Superior temporal gyrus (tissue), 1 donor: ENCODE data around the gene PTPN12.
A peak's percentile ranks its signal among the peaks of the same experiment; 100 is the strongest.
"Not testable (repeated sequence)": the region's sequence is repeated elsewhere in the genome, so short reads cannot be mapped to it uniquely, and the experiment has no call there.

Experiments used
- DNase-seq: peaks from one replicate; pipeline ENCODE4 v3.0.0-alpha.2; 2016; ENCODE audit errors: extremely low spot score

The PTPN12 gene

GRCh38 chr7:77538281-77539212, 1.5 kb downstream of the PTPN12 start:
- DNase-seq, result peak; percentile 62

GRCh38 chr7:77540402-77540822, 3.3 kb downstream of the PTPN12 start:
- no peak for DNase-seq

GRCh38 chr7:77540993-77541392, 3.9 kb downstream of the PTPN12 start:
- DNase-seq, result not testable (repeated sequence)

- no peak for DNase-seq
Observed at GRCh38 chr7:77542409-77542808, 5.3 kb downstream of the PTPN12 start.

- no peak for DNase-seq
Observed at GRCh38 chr7:77542895-77543294, 5.8 kb downstream of the PTPN12 start.

GRCh38 chr7:77543910-77544309, 6.8 kb downstream of the PTPN12 start:
- no peak for DNase-seq

- no peak for DNase-seq
Observed at GRCh38 chr7:77544518-77544917, 7.4 kb downstream of the PTPN12 start.

- no peak for DNase-seq
Observed at GRCh38 chr7:77548206-77548605, 11.1 kb downstream of the PTPN12 start.

- DNase-seq, result peak; percentile 72
Observed at GRCh38 chr7:77549106-77549870, 12.2 kb downstream of the PTPN12 start.

GRCh38 chr7:77550586-77550985, 13.5 kb downstream of the PTPN12 start:
- DNase-seq, result no peak

- DNase-seq, result no peak
Observed at GRCh38 chr7:77553123-77553522, 16.0 kb downstream of the PTPN12 start.

GRCh38 chr7:77558284-77558967, 21.3 kb downstream of the PTPN12 start:
- no peak for DNase-seq

- DNase-seq, result no peak
Observed at GRCh38 chr7:77561352-77561751, 24.3 kb downstream of the PTPN12 start.

- DNase-seq, result no peak
Observed at GRCh38 chr7:77563275-77563674, 26.2 kb downstream of the PTPN12 start.

GRCh38 chr7:77565917-77566316, 28.8 kb downstream of the PTPN12 start:
- DNase-seq, result no peak

- no peak for DNase-seq
Observed at GRCh38 chr7:77566421-77566820, 29.3 kb downstream of the PTPN12 start.

GRCh38 chr7:77569514-77570232, 32.6 kb downstream of the PTPN12 start:
- DNase-seq, result no peak

GRCh38 chr7:77570330-77571011, 33.4 kb downstream of the PTPN12 start:
- peak; percentile 76 for DNase-seq

- DNase-seq, result no peak
Observed at GRCh38 chr7:77571801-77572200, 34.7 kb downstream of the PTPN12 start.

GRCh38 chr7:77575187-77575586, 38.1 kb downstream of the PTPN12 start:
- no peak for DNase-seq

GRCh38 chr7:77576856-77577255, 39.8 kb downstream of the PTPN12 start:
- no peak for DNase-seq
